ENCODE results near the gene CDKAL1.
"Not testable (repeated sequence)": the region's sequence is repeated elsewhere in the genome, so short reads cannot be mapped to it uniquely, and the experiment has no call there.

Gene CDKAL1

DNA sequence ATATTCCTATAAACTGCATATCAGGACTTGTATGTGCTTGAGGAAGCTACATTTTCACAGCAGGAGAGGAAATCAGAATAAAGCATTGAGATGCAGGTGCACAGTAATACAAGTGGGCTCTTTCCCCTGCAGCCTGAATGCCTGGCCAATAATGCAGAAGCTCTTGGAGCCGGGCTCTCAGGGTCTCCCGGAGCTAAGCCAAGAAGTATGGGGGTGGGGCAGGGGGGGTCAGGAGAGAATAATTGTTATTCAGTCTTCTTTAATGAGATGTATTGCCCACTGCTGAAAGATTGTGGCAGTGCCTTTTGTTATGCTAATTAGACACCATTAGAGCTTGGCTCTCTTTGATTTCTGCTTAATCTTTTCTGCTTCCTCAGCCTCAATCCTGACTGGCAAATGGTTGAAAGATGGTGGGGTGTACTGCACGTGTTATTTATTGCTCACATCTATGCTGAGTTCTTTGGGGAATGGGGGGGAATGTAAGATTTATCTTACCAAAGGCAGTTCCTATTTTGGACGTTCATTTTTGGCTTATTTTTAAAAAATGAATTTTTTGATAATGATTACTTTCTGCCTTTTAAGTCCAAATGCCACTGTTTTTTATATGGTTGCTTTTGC is 651.7 kb downstream of the CDKAL1 start:
- TF ChIP-seq, protein P1, sequence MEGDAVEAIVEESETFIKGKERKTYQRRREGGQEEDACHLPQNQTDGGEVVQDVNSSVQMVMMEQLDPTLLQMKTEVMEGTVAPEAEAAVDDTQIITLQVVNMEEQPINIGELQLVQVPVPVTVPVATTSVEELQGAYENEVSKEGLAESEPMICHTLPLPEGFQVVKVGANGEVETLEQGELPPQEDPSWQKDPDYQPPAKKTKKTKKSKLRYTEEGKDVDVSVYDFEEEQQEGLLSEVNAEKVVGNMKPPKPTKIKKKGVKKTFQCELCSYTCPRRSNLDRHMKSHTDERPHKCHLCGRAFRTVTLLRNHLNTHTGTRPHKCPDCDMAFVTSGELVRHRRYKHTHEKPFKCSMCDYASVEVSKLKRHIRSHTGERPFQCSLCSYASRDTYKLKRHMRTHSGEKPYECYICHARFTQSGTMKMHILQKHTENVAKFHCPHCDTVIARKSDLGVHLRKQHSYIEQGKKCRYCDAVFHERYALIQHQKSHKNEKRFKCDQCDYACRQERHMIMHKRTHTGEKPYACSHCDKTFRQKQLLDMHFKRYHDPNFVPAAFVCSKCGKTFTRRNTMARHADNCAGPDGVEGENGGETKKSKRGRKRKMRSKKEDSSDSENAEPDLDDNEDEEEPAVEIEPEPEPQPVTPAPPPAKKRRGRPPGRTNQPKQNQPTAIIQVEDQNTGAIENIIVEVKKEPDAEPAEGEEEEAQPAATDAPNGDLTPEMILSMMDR (conservative IDR thresholded peaks at IDR 0.05): no peak
- no peak overlapping the region for H3K27ac ChIP-seq

DNA sequence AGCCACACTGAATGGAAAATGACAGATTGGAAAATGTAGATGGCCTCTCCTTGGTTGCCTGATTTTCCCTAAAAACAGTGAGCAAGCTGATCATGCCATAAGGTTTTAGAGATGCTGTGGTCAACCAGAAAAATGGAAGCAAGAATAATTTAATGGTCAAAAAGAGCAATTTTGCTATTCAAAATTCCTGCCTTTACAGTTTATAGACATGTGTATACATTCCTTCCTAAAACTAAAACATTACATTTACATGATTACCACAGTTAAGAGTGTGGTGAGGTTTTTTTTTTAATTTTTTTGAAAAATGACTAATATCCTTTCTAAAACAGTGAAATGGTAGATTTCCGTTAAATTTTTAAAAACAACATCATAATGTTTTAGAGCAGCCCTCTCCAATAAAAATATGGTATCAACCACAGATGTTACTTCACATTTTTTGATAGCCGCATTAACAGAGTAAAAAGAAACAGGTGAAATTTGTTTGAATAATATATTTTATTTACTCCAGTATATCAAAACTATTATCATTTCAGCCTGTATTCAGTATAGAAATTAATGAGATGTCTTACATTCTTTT is 652.3 kb downstream of the CDKAL1 start:
- TF ChIP-seq, protein P1 (conservative IDR thresholded peaks at IDR 0.05): no peak
- H3K27ac ChIP-seq: no peak overlapping the region

DNA sequence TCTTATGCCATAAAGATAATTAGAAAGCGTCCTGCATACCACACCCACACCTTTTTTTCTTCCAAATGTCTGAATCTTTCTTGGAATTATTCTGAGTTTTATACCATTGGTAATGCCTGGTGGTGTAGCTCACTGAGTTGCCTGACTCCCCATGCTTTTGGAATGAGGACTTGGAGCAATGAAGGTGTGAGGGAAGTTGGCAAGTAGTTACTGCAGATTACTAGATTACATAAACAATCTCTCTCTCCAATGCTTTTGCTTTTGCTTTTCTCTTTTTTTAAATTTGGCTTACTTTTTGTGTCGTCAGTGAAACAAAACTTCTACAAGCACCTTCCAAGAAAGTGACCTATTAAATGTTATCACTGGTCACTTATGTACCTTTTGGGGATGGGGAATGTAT is 653.2 kb downstream of the CDKAL1 start:
- TF ChIP-seq, protein P1 (conservative IDR thresholded peaks at IDR 0.05): no peak
- no peak overlapping the region for H3K27ac ChIP-seq

DNA sequence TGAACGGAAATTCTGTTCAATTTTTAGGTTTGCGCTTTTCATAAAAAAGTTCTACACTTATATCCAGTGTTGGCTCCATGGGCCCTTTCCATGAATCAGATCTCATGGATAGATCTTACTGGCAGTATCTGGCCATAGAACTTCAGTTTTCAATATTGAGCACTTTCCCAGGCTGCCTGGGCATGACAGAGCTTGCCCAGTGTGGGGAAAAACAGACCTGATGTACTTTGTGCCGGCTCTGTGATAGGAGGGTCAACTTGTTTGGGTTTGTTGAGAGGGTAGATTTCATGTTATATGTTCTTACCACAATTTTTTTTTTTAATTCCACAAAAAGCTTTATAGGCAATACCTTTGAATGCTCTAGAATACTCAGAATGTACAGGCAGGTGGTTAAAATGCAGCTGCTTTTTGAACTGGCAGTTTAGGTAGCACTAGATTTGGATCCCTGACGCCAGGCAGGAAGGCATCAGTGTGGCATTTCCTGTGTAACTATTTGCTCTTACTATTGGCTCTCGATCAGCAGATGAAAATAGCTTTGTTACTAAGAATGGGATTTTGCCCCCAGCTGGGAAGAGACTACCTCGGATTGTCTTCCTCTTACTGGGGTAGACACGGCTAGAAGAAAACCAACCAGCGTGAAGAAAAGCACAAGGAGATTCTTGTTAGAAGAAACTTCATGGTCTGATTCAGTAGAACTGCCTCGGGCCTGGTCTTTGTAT is 654.4 kb downstream of the CDKAL1 start:
- TF ChIP-seq, protein P1 (conservative IDR thresholded peaks at IDR 0.05): no peak
- no peak overlapping the region for H3K27ac ChIP-seq

DNA sequence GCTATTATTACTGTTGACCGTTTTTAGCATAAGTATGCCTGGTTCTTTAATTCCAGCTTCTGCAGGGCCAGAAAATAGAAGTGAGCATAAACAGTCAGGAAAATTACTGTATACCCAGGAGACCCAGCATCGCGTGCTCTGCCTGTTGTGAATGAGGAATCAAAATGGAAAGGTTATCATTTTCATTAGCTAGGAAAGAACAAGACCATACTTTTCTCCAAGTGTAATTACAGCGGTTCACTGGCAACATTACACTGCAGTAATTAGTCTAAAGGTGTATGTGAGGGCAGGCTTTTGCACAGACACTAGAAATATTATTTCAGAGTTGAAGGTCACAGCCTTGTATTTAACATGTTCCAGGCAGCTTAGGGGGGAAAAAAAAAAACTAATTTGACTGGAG is 655.5 kb downstream of the CDKAL1 start:
- no peak overlapping the region for H3K27ac ChIP-seq
- TF ChIP-seq, protein P1 (conservative IDR thresholded peaks at IDR 0.05): no peak

DNA sequence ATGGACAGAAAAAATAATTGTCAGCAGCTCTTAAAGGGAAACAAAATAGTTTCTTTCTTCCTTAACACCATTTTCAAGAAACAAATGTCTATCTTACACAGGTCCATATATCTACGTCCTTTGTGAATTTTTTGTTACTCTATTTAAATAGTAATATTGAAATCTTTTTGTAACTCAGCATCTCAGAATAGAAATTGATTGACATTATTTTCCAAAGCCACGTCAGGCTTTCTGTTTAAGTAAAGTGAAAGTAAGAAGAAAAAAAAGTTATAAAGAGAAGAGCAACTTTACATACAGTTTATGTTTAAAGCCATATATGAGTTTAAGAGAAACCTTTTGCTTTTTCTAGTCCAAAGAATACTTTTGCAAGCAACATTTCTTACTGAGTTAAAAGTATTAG is 656.4 kb downstream of the CDKAL1 start:
- TF ChIP-seq, protein P1 (conservative IDR thresholded peaks at IDR 0.05): no peak

GRCh38 chr6:21193790-21194475 is 659.7 kb downstream of the CDKAL1 start:
- H3K27ac ChIP-seq: no peak overlapping the region
- TF ChIP-seq, protein P1 (conservative IDR thresholded peaks at IDR 0.05): no peak

More for the DNA sequence above, 656.4 kb downstream of the CDKAL1 start:
- H3K27ac ChIP-seq: no peak overlapping the region

- not testable (repeated sequence) for H3K27ac ChIP-seq
Measured at GRCh38 chr6:21195301-21195700, 661.0 kb downstream of the CDKAL1 start.
